ENCODE results near the gene INSR.

DNA sequence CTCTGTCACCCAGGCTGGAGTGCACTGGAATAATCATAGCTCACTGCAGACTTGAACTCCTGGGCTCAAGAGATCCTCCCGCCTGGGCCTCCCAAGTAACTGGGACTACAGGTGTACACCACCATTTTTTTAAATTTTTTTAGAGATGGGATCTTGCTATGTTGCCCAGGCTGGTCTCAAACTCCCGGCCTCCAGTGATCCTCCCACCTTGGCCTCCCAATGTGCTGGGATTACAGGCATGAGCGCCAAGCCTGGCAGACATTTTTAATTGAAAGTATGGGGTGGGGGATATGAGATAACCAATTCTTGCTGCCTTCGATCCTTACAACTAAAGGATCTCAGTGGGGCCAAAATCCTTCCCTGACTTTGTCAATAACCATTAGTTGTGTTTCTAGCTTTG, 132.9 kb downstream of the INSR start:
- no peak for TF ChIP-seq EZH2 (IDR thresholded peaks at IDR 0.05; ENCODE audit: insufficient read depth, poor library complexity, severe bottlenecking)
- TF ChIP-seq EZH2phosphoT487 (IDR thresholded peaks at IDR 0.05; ENCODE audit: insufficient read depth, low read depth), result no peak
